Testis (tissue), 3 donors: Measurements from ENCODE around the gene RBM28. TPM values are rescaled to one million over a fixed set of nuclear protein-coding genes. Genes with fewer than 3 reads are reported as not detected.

Experiments
- DNase-seq: peaks from one replicate; pipeline ENCODE4 v3.0.0-alpha.2; 2019
- H3K27ac ChIP-seq, 2 donors: fragments of 200-600 bp; sonication (generic); one replicate each; pipeline ENCODE4 v1.5.1; 2019
- H3K27me3 ChIP-seq: fragments of 200-600 bp; sonication (generic); one replicate; pipeline ENCODE4 v1.5.1; 2019
- H3K36me3 ChIP-seq: fragments of 200-600 bp; sonication (generic); one replicate; pipeline ENCODE4 v1.5.1; 2017; ENCODE audit warnings: low read depth; ENCODE audit errors: missing control alignments
- H3K4me1 ChIP-seq: fragments of 200-600 bp; sonication (generic); one replicate; pipeline ENCODE4 v1.5.1; 2019
- H3K4me3 ChIP-seq, 2 donors: fragments of 200-600 bp; sonication (generic); one replicate each; pipeline ENCODE4 v1.5.1; 2017 to 2019
- H3K9me3 ChIP-seq: fragments of 200-600 bp; sonication (generic); one replicate; pipeline ENCODE4 v1.5.1; 2017
- POLR2A ChIP-seq: fragments of 450-650 bp; IDR thresholded peaks from one replicate; pipeline ENCODE4 v1.6.1; 2017; ENCODE audit warnings: antibody characterized with exemption, mild to moderate bottlenecking, moderate library complexity
- WGBS, 2 donors: methylation state at CpG; one replicate each; pipeline ENCODE4 v1.1.5; 2018; 5-methylcytosine and 5-hydroxymethylcytosine counted together
- intact Hi-C: fragments of 100-400 bp; cut with DNase I; formaldehyde crosslinking; loops from one replicate; pipeline ENCODE4 v1.15.1; 2023; ENCODE audit warnings: low total_unique reads
- polyA plus RNA-seq: library from polyadenylated mRNA; stranded (reverse); fragments of 350-450 nt; fragmentation: Illumina TruSeq; extraction: RNeasy Lipid Tissue Mini Kit (QIAGEN cat#74804); gene quantifications from one replicate; pipeline ENCODE4 v1.2.3, GENCODE V29; 2014; ENCODE audit warnings: low read depth, low replicate concordance; ENCODE audit not compliant: insufficient read depth
- total RNA-seq, 2 donors: library from RNA; depleted of rRNA; stranded (reverse); fragments of >200 nt; gene quantifications; one replicate each; pipeline ENCODE4 v1.2.3, GENCODE V29; 2016
- TF ChIP-seq, protein P1 (sequence below), 3 experiments: fragments of 450-650 bp in 2 of 3; fragments of 200-600 bp in 1 of 3; sonication (generic) in 1 of 3; IDR thresholded peaks; one replicate each; pipeline ENCODE4 v1.5.1; 2016 to 2019; ENCODE audit warnings: antibody characterized with exemption in 3 of 3, mild to moderate bottlenecking in 2 of 3, moderate library complexity in 1 of 3

RBM28 gene
- total and polyA plus RNA-seq, 3 donors from 2014 or later: 25.7 to 58.3 (median 54.5) TPM

DNA sequence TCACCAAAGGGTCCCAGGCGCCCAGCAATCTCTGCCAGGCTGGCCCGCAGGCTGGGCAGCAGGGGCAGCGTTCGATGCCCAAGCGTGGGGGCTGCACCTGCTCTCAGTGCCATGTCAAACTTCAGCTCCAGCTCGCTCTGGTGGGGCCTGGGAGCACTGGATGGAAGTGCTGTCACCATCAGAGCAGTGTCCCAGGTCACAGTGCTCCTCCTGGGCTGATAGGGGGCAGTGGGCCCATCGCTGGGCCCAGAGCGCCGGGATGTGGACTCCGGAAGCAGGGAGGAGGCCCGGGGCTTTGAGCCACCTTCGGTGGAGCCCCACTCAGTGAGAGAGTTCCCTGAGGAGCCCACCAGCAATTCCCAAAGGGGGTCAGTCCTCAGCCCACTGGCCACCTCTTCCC is 15.6 kb upstream of the RBM28 start:
- Histone ChIP-seq H3K27ac (no peak overlapping the region), H3K36me3 (no peaks in the 10 kb centered on the region), H3K27me3 (no peaks in the 10 kb centered on the region), H3K4me1 (peaks cover 12% of the 10 kb centered on the region), H3K4me3 (no peak overlapping the region), H3K9me3 (no peaks in the 10 kb centered on the region)
- intact Hi-C loops: no loop called here
- 87 to 99% methylated on average over 3 to 12 of the region's 12 CpGs for WGBS, 2 donors
- TF ChIP-seq POLR2A: no peak
- TF ChIP-seq, protein P1, sequence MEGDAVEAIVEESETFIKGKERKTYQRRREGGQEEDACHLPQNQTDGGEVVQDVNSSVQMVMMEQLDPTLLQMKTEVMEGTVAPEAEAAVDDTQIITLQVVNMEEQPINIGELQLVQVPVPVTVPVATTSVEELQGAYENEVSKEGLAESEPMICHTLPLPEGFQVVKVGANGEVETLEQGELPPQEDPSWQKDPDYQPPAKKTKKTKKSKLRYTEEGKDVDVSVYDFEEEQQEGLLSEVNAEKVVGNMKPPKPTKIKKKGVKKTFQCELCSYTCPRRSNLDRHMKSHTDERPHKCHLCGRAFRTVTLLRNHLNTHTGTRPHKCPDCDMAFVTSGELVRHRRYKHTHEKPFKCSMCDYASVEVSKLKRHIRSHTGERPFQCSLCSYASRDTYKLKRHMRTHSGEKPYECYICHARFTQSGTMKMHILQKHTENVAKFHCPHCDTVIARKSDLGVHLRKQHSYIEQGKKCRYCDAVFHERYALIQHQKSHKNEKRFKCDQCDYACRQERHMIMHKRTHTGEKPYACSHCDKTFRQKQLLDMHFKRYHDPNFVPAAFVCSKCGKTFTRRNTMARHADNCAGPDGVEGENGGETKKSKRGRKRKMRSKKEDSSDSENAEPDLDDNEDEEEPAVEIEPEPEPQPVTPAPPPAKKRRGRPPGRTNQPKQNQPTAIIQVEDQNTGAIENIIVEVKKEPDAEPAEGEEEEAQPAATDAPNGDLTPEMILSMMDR (IDR thresholded peaks at IDR 0.05): no peak
- no peak for DNase-seq

DNA sequence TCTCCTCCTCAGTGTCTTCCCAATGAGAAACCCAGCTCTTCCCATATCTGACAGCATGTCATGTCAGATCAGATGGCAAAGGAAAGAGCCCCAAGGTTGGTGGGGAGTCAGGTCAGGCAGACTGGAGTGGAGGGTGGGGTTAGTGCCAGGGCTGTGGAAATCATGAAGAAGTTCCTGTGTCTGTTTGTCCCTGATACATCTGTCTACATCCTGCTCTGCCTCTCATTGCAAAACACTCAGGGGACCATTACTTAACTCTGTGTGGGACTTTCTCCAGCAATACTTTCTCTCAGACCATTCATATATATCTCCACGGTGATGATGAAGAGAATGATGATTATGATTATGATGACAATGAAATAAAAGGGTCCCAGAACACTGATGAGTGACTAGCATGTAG is 14.5 kb upstream of the RBM28 start:
- no peak for DNase-seq
- intact Hi-C loops: no loop called here
- Histone ChIP-seq H3K4me1 (peaks cover 12% of the 10 kb centered on the region), H3K27me3 (no peaks in the 10 kb centered on the region), H3K36me3 (no peaks in the 10 kb centered on the region), H3K9me3 (no peaks in the 10 kb centered on the region), H3K27ac (no peak overlapping the region), H3K4me3 (no peak overlapping the region)
- 76 to 94% methylated on average over 1 of the region's 1 CpG for WGBS, 2 donors
- TF ChIP-seq, protein P1 (IDR thresholded peaks at IDR 0.05): no peak
- no peak for TF ChIP-seq POLR2A

DNA sequence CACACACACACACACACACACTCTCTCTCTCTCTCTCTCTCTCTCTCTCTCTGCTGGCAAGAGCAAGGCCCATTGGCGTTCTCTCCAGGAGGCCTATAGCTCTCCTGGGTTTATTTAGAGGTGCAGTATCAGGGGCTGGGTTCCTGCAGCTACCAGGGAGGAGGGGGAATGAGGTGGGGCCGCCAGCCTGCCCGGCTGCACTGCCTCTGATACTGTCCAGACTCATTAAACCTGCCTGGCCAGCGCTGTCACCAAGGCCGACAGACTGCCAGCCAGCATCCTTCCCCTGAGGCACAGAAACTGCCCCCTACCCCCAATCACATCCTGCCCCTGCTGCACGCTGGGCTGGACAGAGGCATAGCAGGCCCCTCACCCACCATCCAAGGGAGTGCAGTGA is 13.5 kb upstream of the RBM28 start:
- no peak overlapping the region for H3K27ac ChIP-seq
- intact Hi-C loops: no loop called here
- H3K4me1 ChIP-seq: peaks cover 12% of the 10 kb centered on the region
- TF ChIP-seq POLR2A: no peak
- TF ChIP-seq, protein P1 (IDR thresholded peaks at IDR 0.05): no peak
- H3K9me3 ChIP-seq: no peaks in the 10 kb centered on the region
- no peaks in the 10 kb centered on the region for H3K27me3 ChIP-seq
- H3K36me3 ChIP-seq: no peaks in the 10 kb centered on the region
- 79 to 89% methylated on average over 4 to 6 of the region's 6 CpGs for WGBS, 2 donors
- no peak for DNase-seq
- H3K4me3 ChIP-seq: no peak overlapping the region

DNA sequence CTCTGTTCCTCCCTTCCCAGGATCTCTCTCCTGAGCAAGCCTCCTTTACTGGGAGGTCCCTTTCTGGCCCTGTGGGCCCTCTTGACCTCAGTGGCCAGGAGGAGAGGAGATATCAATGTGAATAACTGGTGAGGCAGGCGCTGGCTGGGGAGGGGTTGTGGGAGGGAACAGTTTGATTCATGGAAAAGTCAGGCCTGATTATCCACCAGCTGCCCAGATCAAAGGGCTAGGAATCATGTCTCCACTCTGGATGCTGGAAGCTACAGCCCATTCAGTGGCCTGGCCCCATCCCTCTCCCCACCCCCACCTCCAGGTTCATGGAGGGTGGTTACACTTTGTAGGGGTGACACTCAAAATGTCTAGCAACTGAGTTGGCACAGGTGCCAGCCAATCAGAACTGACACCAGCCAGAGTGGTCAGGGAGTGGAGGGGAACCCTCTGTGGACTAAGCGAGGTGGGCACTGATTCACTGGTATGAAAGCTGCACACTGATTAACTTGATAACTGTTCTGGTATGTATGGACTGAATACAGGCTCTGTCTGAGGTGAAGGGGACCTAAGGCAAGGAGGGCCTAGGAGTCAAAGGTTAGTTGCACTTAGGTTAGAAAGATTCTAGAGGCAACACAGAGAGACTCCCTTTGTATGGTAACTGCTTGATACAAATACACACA is 13.0 kb upstream of the RBM28 start:
- H3K4me1 ChIP-seq: peaks cover 7% of the 10 kb centered on the region
- H3K9me3 ChIP-seq: no peaks in the 10 kb centered on the region
- H3K27me3 ChIP-seq: no peaks in the 10 kb centered on the region
- no peak overlapping the region for H3K27ac ChIP-seq
- H3K4me3 ChIP-seq: no peak overlapping the region
- WGBS, 2 donors: 67 to 86% methylated on average over 2 of the region's 2 CpGs
- no peak for TF ChIP-seq POLR2A
- TF ChIP-seq, protein P1 (IDR thresholded peaks at IDR 0.05): no peak
- H3K36me3 ChIP-seq: no peaks in the 10 kb centered on the region
- DNase-seq: no peak
- intact Hi-C loops: no loop called here

DNA sequence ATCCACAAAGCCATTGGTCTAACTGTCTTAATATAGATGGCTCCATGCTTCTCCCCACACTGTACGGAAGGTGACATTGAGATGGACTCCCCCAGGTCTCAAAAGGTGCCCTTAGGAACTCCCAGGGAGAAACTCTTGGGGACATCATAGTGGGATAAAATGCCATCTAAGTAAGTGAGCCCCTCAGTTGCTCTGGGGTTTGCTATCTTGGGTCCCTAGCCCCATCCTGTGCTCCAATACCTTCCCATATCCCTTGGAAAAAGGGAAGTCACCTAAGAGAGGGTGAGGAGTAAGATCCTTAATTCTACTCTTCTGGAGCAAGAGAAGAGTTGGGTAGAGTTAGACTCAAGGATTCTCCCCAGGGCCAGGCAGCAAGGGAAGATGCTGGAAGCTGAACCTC is 9.9 kb upstream of the RBM28 start:
- 86 to 100% methylated on average over 1 of the region's 1 CpG for WGBS, 2 donors
- Histone ChIP-seq H3K27ac (no peak overlapping the region), H3K9me3 (no peaks in the 10 kb centered on the region), H3K4me1 (no peaks in the 10 kb centered on the region), H3K27me3 (no peaks in the 10 kb centered on the region), H3K4me3 (no peak overlapping the region), H3K36me3 (no peaks in the 10 kb centered on the region)
- no peak for DNase-seq
- TF ChIP-seq POLR2A: no peak
- TF ChIP-seq, protein P1 (IDR thresholded peaks at IDR 0.05): no peak
- intact Hi-C loops: no loop called here
